Caco-2 (cell line): ENCODE measurements around the gene IFT74. TPM values are rescaled to one million over a fixed set of nuclear protein-coding genes. Genes with fewer than 3 reads are reported as not detected.

Experiments used
- BruUV-seq: library from RNA; stranded (reverse); fragments of 400-500 nt; replicated peaks from 2 replicates; lab custom pipeline; 2021; lab: Mats Ljungman, UMichigan
- CTCF ChIA-PET: fragments of 300-600 bp; sonication (Branson Sonifier 250); formaldehyde crosslinking; loops from one replicate; lab custom pipeline; 2022; ENCODE audit warnings: antibody characterized with exemption; lab: Charles Lee
- POLR2A ChIA-PET: fragments of 300-600 bp; sonication (Branson Sonifier 250); formaldehyde crosslinking; loops from one replicate; lab custom pipeline; 2022; ENCODE audit warnings: antibody characterized with exemption; lab: Charles Lee
- DNase-seq, 2 experiments: peaks; one replicate each; pipeline versions ENCODE4 v3.0.0 to v3.0.0-alpha.2; 2020 to 2022
- H3K27me3 ChIP-seq: replicated peaks from 2 replicates; pipeline ENCODE4 v1.6.0; 2011; ENCODE audit warnings: low read length; ENCODE audit not compliant: control insufficient read depth, insufficient read depth
- H3K36me3 ChIP-seq: 2 replicates; pipeline ENCODE4 v1.5.1; 2011; ENCODE audit warnings: low read length; ENCODE audit not compliant: control insufficient read depth, insufficient read depth
- H3K4me1 ChIP-seq: fragments of 250-450 bp; sonication (Bioruptor Pico); 2 replicates; pipeline ENCODE4 v1.5.1; 2020; ENCODE audit warnings: mild to moderate bottlenecking
- H3K4me3 ChIP-seq: 2 replicates; pipeline ENCODE4 v1.5.1; 2011; ENCODE audit warnings: low read depth, mild to moderate bottlenecking, control low read depth, low read length
- H3K9me3 ChIP-seq: fragments of 250-450 bp; sonication (Bioruptor Pico); 2 replicates; pipeline ENCODE4 v1.5.1; 2020; ENCODE audit warnings: mild to moderate bottlenecking, moderate library complexity
- H3K27ac Mint-ChIP-seq: one replicate; pipeline ENCODE4 v1.8.0; 2022; ENCODE audit warnings: mixed read lengths; ENCODE audit not compliant: unreplicated experiment
- H3K27me3 Mint-ChIP-seq: one replicate; pipeline ENCODE4 v1.8.0; 2022; ENCODE audit warnings: mixed read lengths; ENCODE audit not compliant: insufficient read depth, unreplicated experiment
- H3K36me3 Mint-ChIP-seq: one replicate; pipeline ENCODE4 v1.8.0; 2022; ENCODE audit warnings: mild to moderate bottlenecking, mixed read lengths; ENCODE audit not compliant: insufficient read depth, unreplicated experiment
- H3K4me1 Mint-ChIP-seq: one replicate; pipeline ENCODE4 v1.8.0; 2022; ENCODE audit warnings: low read depth, mixed read lengths; ENCODE audit not compliant: unreplicated experiment
- H3K4me3 Mint-ChIP-seq: one replicate; pipeline ENCODE4 v1.8.0; 2022; ENCODE audit warnings: mild to moderate bottlenecking, moderate library complexity, mixed read lengths; ENCODE audit not compliant: unreplicated experiment
- H3K9me3 Mint-ChIP-seq: one replicate; pipeline ENCODE4 v1.8.0; 2022; ENCODE audit warnings: mixed read lengths; ENCODE audit not compliant: unreplicated experiment
- intact Hi-C: fragments of 100-400 bp; cut with micrococcal nuclease; formaldehyde crosslinking; loops from one replicate; pipeline ENCODE4 v1.10.0; 2022; ENCODE audit not compliant: unreplicated experiment
- total RNA-seq: library from RNA; stranded (reverse); gene quantifications from 2 replicates; pipeline ENCODE4 v1.2.3, GENCODE V29; 2022
- TF ChIP-seq, protein P1 (sequence below), 2 experiments: fragments of 200-600 bp in 1 of 2; IDR thresholded peaks; 1 replicate in 1 of 2; 2 replicates in 1 of 2; pipeline versions ENCODE4 v1.5.1 to v1.8.0; 2011 to 2022; ENCODE audit warnings: antibody characterized with exemption in 1 of 2, control low read depth in 1 of 2, inconsistent platforms in 1 of 2, low read depth in 1 of 2, low read length in 1 of 2, mild to moderate bottlenecking in 1 of 2, moderate library complexity in 1 of 2; ENCODE audit not compliant: insufficient read depth in 1 of 2, severe bottlenecking in 1 of 2, unreplicated experiment in 1 of 2

Gene IFT74
- total RNA-seq, 1 experiment from 2014 or later: 3.7 TPM

DNA sequence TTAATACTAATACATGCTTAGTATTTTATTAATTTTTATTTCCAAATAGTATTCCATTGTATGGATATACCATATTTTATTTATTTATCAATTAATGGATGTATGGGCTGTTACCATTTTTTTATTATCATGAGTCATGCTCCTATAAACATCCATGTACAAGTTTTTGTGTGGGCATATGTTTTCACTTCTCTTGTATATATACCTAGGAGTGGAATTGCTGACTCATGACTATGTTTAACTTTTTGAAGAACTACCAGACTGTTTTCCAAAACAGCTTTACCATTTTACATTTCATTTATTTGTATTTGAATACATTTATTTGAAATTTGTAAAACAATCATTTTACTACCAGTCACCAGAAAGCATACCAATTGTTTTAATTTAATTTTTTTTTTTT is 63.4 kb downstream of the IFT74 start:
- POLR2A ChIA-PET: no interaction called here
- no peaks in the 10 kb centered on the region for H3K9me3 Mint-ChIP-seq
- no peak for DNase-seq
- H3K9me3 ChIP-seq: no peaks in the 10 kb centered on the region
- BruUV-seq: no TSS peak
- no peaks in the 10 kb centered on the region for H3K4me1 Mint-ChIP-seq
- intact Hi-C loops: no loop called here
- TF ChIP-seq, protein P1, sequence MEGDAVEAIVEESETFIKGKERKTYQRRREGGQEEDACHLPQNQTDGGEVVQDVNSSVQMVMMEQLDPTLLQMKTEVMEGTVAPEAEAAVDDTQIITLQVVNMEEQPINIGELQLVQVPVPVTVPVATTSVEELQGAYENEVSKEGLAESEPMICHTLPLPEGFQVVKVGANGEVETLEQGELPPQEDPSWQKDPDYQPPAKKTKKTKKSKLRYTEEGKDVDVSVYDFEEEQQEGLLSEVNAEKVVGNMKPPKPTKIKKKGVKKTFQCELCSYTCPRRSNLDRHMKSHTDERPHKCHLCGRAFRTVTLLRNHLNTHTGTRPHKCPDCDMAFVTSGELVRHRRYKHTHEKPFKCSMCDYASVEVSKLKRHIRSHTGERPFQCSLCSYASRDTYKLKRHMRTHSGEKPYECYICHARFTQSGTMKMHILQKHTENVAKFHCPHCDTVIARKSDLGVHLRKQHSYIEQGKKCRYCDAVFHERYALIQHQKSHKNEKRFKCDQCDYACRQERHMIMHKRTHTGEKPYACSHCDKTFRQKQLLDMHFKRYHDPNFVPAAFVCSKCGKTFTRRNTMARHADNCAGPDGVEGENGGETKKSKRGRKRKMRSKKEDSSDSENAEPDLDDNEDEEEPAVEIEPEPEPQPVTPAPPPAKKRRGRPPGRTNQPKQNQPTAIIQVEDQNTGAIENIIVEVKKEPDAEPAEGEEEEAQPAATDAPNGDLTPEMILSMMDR (IDR thresholded peaks at IDR 0.05; ENCODE audit: insufficient read depth in 1 of 2, low read depth in 1 of 2, low read length in 1 of 2, severe bottlenecking in 1 of 2, unreplicated experiment in 1 of 2): no peak
- no peaks in the 10 kb centered on the region for H3K36me3 ChIP-seq
- no peaks in the 10 kb centered on the region for H3K27me3 Mint-ChIP-seq
- H3K36me3 Mint-ChIP-seq: no peaks in the 10 kb centered on the region
- no peaks in the 10 kb centered on the region for H3K4me1 ChIP-seq
- no peaks in the 10 kb centered on the region for H3K27me3 ChIP-seq
- no peak overlapping the region for H3K4me3 Mint-ChIP-seq
- no peak overlapping the region for H3K4me3 ChIP-seq
- no peak overlapping the region for H3K27ac Mint-ChIP-seq
- CTCF ChIA-PET: no interaction called here

DNA sequence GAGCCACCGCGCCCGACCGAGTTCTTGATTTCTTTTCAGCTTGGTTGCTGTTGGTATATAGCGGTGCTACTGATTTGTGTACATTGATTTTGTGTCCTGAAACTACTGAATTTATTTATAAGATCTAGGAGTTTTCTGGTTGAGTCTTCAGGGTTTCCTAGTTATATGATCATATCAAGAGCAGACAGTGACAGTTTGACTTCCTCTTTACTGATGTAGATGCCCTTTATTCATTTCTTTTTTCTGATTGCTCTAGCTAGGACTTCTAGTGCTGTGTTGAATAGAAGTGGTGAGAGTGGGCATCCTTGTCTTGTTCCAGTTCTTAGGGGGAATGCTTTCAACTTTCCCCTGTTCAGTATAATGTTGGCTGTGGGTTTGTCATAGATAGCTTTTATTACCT is 66.7 kb downstream of the IFT74 start:
- ChIA-PET CTCF (no interaction called here), POLR2A (no interaction called here)
- H3K9me3 ChIP-seq: no peaks in the 10 kb centered on the region
- Mint-ChIP-seq H3K4me1 (no peaks in the 10 kb centered on the region), H3K4me3 (no peak overlapping the region), H3K27me3 (no peaks in the 10 kb centered on the region), H3K27ac (no peak overlapping the region), H3K9me3 (no peaks in the 10 kb centered on the region), H3K36me3 (no peaks in the 10 kb centered on the region)
- intact Hi-C loops: no loop called here
- no peak for DNase-seq
- H3K4me3 ChIP-seq: no peak overlapping the region
- no TSS peak for BruUV-seq
- H3K36me3 ChIP-seq: no peaks in the 10 kb centered on the region
- TF ChIP-seq, protein P1 (IDR thresholded peaks at IDR 0.05; ENCODE audit: insufficient read depth in 1 of 2, low read depth in 1 of 2, low read length in 1 of 2, severe bottlenecking in 1 of 2, unreplicated experiment in 1 of 2): no peak
- H3K27me3 ChIP-seq: no peaks in the 10 kb centered on the region
- H3K4me1 ChIP-seq: no peaks in the 10 kb centered on the region

DNA sequence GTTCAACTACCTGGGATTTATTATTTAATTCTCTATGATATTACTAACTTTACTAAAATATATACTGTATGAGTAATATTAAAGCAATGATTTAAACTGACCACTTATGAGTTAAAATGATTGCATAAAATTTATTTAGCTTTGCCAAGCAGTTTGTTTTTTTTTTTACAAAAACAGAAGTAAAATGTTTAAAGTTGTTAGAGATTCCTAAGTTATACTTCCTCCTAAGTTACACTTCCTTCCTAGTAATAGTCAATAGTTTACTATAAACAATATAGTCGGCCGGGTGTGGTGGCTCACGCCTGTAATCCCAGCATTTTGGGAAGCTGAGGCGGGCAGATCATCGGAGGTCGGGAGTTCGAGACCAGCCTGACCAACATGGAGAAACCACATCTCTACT is 73.0 kb downstream of the IFT74 start:
- POLR2A ChIA-PET: no interaction called here
- CTCF ChIA-PET: no interaction called here
- no peak overlapping the region for H3K27ac Mint-ChIP-seq

More for the DNA sequence above, 73.0 kb downstream of the IFT74 start:
- DNase-seq: no peak
- H3K9me3 ChIP-seq: no peaks in the 10 kb centered on the region
- no peaks in the 10 kb centered on the region for H3K9me3 Mint-ChIP-seq
- BruUV-seq: no TSS peak
- no peaks in the 10 kb centered on the region for H3K27me3 ChIP-seq
- intact Hi-C loops: no loop called here
- no peak overlapping the region for H3K4me3 ChIP-seq
- no peaks in the 10 kb centered on the region for H3K4me1 Mint-ChIP-seq
- no peaks in the 10 kb centered on the region for H3K36me3 Mint-ChIP-seq
- H3K27me3 Mint-ChIP-seq: no peaks in the 10 kb centered on the region
- H3K4me3 Mint-ChIP-seq: no peak overlapping the region
- TF ChIP-seq, protein P1 (IDR thresholded peaks at IDR 0.05; ENCODE audit: insufficient read depth in 1 of 2, low read depth in 1 of 2, low read length in 1 of 2, severe bottlenecking in 1 of 2, unreplicated experiment in 1 of 2): no peak
- H3K4me1 ChIP-seq: no peaks in the 10 kb centered on the region
- H3K36me3 ChIP-seq: no peaks in the 10 kb centered on the region
